GM21423 (cell line): Measurements from ENCODE around the gene NSD1.
"Not testable (repeated sequence)": the region's sequence is repeated elsewhere in the genome, so short reads cannot be mapped to it uniquely, and the experiment has no call there.

ENCODE experiments used
- ATAC-seq: cut with Tn5 transposase; IDR thresholded peaks from one replicate; pipeline ENCODE4 v1.9.1; 2021; ENCODE audit warnings: mild to moderate bottlenecking, moderate library complexity; ENCODE audit not compliant: unreplicated experiment

The NSD1 gene

DNA sequence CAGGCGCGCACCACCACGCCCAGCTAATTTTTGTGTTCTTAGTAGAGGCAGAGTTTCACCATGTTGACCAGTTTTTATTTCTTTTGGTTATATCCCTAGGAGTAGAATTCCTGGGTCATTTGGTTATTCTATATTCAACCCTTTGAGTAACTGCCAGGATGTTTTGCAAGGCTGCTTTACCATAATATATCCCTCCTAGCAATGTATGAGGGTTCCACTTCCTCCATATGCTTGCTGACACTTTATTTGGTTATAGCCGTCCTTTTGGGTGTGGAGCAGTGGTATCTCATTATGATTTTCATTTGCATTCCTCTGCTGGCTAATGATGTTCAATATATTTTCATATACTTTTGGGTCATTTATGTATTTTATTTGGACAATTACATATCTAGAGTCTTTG is 88.7 kb downstream of the NSD1 start:
- no peak for ATAC-seq

DNA sequence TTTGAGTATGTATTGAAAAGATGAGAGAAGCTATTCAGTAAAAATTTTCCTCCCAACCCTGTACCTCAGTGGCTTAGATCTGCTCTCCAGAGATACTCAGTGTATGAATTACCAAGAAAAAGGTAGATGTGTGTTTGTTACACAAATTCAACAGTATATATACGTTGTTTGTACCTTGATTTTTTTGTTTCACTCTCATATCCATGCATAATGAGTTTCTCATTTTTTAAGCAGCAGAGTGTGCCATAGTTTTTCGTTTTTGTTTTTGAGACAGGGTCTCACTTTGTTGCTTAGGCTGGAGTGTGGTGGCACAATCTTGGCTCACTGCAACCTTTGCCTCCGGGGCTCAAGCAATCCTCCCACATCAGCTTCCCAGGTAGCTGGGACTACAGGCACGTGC is 92.2 kb downstream of the NSD1 start:
- no peak for ATAC-seq

DNA sequence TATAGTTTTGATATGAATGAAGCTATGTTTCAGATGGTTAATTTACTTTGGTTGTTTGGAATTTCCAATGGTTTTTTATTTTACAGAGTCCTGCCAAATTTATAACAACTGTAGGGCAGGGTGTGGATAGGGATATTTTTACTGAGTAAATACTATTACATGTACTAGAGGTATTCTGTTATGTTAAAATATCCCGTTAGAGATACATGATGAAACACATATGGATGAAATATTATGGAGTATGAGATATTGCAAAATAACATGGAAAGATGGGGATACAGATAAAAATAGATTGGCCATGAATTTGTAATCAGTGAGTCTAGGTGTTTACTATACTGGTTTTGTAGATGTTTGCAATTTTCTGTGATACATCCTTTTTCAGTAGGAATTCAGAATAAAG is 93.3 kb downstream of the NSD1 start:
- ATAC-seq = no peak

DNA sequence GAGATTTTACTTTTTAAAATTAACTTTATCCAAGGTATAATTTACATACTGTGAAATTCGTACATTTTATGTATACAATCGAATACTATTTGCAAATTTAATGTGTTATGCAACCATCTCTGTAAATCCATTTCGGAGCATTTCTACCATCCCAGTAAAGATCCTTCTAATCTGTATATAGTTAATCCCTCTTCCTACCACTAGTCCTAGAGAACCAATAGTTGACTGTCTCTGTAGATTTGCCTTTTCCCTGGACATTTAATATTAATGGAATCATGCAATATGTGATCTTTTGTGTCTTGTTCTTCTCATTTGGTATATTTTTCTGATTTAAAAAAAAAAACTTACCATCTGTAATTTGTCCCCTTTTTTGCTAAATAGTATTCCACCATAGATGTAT is 95.2 kb downstream of the NSD1 start:
- no peak for ATAC-seq

DNA sequence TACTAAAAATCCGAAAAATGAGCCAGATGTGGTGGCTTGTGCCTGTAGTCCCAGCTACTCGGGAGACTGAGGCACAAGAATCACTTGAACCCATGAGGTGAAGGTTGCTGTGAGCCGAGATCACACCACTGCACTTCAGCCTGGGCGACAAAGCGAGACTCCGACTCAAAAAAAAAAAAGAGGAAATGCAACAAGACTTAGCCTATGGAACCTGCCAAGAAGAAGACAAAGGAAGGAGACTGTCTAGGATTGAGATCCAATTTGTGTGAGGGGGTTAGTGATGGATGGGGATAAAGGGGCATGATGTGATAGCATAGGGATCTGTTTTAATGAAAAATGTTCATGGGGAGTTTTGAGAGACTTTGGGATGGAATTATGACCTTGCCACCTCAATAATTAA is 97.1 kb downstream of the NSD1 start:
- ATAC-seq = no peak

DNA sequence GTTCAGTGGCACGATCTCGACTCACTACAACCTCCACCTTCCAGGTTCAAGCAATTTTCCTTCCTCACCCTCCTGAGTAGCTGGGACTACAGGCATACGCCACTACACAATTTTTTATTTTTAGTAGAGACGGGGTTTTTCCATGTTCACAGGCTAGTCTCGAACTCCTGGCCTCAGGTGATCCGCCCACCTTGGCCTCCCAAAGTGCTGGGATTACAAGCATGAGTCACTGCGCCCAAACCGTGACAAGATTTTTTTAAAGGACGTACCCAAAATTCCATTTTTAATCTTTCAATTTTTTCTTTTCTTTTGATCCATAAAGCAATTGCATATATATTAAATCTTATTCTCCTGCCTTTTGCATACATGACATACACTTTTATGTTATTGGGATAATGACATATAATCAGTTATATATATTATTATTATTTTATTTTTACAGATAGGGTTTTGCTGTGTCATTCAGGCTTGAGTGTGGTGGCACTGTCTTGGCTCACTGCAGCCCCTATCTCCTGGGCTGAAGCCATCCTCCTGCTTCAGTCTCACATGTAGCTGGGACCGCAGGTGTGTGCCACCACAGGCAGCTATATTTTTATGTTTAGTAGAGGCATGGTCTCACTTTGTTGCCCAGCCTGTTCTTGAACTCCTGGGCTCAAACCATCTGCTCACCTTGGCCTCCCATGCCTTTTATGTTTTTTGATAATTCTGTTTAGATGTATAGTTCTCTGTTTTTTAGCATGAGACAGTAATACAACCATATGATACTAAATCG is 98.1 kb downstream of the NSD1 start:
- no peak for ATAC-seq

DNA sequence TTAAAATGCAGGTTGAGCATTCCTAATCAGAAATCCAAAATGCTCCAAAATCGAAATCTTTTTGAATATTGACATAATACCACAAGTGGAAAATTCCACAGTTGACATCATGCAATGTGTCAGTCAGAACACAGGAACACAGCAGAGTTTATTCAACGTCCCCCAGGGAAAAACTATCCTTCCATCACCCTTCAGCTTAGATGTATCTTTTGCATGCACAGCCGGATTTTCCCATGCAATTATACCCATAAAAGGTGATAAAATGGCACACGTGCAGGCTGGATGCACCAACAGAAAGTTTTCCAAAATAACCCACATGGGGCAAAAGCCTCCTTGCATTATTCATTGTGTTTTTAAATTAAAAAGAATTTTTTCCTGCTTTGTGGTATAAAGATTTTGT is 98.8 kb downstream of the NSD1 start:
- no peak for ATAC-seq

DNA sequence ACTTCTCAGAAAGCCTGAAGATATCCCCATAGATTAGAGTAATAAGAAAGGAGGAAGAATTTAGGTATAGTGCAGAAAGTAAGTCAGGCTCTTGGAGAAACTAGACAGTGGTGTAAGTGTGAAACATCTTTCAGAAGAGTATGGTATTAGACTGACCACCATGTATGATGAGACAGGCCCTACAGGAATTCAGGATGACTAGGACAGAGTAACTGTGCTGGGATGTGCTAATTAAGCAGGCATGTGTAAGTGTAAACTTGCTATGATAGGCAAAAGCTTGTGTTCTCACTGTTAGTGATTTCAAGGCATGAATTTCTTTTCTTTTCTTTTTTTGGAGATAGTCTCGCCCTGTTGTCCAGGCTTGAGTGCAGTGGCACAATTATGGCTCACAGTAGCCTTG is 99.2 kb downstream of the NSD1 start:
- no peak for ATAC-seq

DNA sequence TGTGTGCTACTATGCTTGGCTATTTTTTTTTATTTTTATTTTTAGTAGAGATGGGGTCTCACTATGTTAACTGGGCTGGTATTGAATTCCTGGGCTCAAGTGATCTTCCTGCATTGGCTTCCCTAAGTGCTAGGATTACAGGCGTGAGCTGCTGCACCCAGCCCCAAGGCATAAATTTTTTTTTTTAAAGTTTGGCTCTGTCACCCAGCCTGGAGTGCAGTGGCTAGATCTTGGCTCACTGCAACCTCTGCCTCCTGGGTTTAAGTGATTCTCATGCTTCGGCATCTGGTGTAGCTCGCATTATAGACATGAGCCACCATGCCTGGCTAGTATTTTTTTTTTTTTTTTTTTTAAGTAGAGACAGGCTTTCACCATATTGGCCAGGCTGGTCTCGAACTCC is 99.6 kb downstream of the NSD1 start:
- no peak for ATAC-seq

DNA sequence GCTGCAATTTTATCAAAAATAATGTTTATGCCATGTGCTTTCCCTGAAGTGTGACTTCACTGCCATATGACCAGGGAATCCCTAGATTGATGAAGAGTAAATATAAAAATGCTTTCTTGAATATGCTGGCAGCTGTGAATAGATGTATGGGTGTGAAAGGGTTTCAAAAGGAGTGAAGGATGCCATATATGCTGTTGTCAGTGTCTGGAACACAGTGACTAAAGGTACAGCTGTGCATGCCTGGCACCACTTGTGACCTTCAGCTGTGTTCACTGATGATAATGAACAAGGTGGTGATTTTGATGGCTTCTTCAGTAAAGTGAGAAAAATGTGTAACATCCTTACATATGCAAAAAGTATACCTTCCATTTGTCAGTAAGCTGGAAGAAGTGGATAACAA is 100.2 kb downstream of the NSD1 start:
- no peak for ATAC-seq

DNA sequence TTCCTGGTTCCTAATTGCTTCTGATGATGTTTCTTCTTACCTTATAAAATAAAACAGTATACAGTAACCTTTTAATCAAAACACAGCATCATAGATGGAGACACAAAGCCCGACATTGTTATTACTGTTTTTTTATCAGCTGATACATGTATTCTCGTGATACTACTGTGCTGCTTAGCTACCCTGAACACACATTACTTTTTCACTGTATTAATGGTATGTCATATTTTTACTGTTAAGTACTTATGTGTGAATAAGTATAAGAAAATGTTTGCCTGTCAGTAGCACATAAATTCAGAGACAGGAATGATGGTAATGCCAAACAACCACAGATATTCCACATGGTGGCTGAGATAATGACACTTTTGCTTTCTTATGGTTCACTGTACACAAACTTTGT is 101.3 kb downstream of the NSD1 start:
- ATAC-seq = no peak

DNA sequence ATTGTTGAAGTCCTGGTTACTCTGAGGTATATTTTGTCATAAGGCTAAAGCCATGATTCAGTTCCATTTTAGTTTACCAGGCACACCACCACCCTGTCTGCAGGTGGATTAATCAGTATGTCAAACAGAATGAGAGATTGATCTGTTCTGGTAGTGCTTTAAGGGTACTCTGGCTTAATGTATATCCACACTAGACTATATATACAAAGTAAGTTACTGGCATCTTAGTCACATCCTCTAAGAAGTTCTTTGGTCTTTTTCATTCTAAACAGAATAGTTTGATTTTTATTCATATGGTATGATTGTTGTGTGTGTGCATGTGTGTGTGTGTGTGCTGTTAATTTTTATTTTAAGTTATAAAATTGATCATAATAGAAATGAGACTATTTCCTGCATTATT is 108.2 kb downstream of the NSD1 start:
- ATAC-seq = no peak

DNA sequence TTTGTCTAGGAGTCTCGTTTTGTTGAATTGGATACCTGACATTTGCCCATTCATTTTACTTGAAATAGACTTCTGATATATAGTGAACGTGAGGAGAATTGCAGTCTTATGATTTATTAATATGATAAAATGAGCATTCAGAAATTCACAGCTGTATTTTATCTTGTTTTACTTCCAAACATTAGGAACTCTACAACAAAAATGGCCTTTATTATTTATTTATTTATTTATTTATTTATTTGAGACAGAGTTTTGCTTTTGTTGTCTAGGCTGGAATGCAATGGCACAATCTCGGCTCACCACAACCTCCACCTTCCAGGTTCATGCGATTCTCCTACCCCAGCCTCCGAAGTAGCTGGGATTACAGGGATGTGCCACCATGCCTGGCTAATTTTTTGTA is 108.7 kb downstream of the NSD1 start:
- no peak for ATAC-seq

DNA sequence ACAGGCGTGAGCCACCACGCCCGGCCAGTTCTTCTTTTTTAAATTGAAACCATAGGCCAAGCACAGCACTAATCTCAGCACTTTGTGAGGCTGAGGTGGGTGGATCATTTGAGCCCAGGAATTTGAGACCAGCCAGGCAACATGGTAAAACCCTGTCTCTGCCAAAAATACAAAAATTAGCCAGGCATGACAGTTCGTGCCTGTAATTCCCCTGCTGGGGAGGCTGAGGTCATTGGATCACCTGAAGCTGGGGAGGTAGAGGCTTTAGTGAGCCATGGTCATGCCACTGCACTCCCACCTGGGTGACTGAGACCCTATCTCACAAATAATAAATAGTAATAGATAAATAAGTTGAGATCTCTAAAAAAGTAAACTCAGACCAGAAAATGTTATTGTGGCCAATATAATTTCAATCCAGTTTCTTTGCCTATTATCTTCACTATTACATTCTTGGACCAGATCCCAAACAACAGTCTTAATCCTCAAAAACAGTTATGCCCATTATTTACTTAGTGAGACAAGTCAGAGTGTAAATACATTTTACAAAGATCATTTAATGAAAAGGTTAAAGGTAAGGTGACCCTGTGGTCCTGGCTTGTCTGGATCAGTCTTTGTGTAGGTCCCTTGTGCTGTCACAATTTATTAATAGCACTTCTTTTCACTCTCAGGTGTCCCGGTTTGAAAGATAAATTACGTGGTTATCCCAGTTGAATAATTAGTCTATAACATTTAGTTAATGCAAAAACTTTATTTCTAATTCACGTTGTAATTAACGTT is 116.4 kb downstream of the NSD1 start:
- no peak for ATAC-seq

DNA sequence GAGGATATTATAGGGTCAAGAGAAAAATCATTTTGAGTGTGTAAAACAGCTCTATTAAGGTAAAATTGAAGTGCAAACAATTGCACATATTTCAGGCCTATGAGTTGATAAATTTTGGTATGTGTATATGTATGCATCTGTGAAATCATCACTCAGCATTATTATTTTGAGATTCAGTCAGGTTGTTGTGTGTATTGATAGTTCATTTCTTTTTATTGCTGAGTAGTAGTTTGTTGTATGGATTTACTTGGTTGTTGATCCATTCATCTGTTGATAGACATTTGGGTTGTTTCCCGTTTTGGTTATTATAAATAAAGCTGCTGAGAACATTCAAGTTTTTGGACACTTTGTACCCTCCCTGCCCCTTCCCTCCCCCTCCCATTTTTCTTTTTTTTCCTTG is 119.7 kb downstream of the NSD1 start:
- ATAC-seq = no peak

DNA sequence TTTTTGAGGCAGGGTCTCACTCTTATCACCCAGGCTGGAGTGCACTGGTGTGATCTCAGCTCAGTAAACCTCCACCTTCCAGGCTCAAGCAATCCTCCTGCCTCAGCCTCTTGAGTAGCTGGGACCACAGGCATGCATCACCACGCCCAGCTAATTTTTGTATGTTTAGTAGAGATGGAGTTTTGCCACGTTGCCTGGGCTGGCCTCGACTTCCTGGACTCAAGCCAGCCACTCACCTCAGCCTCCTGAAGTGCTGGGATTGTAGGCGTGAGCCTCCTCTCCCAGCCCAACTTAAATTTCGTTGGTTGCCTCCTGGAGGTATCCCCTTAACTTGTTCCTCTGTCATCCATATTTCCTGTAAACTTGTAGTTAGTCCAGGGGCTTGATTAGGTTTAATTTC is 122.7 kb downstream of the NSD1 start:
- ATAC-seq = no peak

DNA sequence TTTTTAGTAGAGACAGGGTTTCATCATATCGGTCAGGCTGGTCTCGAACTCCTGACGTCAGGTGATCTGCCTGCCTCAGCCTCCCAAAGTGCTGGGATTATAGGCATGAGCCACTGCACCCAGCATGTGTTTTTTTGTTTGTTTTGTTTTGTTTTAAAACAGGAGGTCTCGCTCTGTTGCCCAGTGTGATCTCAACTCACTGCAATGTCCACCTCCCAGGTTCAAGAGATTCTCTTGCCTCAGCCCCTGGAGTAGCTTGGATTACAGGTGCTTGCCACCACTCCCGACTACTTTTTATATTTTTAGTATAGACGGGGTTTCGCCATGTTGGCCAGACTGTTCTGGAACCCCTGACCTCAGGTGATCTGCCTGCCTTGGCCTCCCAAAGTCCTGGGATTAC is 125.1 kb downstream of the NSD1 start:
- ATAC-seq = not testable (repeated sequence)

DNA sequence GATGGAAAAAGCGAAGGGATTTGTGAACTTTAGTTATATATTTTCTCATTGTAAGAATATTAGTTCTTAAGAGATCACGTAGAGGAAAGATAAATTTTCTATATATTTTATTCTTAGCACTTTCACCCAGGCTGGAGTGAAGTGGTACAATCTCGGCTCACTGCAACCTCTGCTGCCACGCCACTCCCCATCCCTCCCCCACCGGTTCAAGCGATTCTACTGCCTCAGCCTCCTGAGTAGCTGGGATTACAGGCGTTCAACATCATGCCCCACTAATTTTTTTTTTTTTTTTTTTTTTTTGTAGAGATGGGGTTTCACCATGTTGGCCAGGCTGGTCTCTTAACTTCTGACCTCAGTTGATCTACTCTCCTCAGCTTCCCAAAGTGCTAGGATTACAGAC is 127.4 kb downstream of the NSD1 start:
- no peak for ATAC-seq

DNA sequence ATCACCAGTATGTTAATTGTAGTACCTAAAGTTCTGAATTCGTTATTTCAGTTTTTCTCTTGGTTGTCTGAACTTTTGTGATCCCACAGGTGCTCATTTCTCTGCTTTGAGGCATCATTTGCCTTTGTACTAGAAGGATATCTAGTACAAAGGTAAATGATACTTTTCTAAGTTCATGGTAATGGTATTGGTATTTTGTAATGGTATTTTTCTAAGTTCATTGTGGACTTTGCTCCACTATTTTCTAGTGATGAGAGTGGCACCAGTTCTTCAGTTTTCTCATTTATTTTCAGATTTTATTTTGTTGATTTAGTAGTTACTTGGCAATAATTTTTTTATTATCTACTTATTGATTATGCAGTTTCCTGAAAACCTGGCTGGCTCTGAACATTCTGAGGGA is 127.9 kb downstream of the NSD1 start:
- no peak for ATAC-seq

DNA sequence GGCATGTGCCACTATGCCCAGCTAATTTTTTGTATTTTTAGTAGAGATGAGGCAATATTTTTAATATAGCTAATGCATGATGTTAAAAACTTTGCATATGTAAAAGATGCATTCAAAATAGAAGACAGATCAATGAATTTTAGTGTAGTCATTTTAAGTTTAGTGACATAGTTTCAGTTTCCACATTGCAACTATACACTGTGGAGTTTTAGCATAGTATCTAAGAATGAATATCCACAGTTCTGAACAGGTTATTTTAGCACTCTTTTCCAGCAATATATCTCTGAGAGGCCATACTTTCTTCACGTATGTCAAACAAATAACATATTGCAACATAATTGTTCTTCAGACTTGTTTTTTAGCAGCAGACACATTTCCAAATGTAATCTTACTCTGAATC is 130.6 kb downstream of the NSD1 start:
- no peak for ATAC-seq

DNA sequence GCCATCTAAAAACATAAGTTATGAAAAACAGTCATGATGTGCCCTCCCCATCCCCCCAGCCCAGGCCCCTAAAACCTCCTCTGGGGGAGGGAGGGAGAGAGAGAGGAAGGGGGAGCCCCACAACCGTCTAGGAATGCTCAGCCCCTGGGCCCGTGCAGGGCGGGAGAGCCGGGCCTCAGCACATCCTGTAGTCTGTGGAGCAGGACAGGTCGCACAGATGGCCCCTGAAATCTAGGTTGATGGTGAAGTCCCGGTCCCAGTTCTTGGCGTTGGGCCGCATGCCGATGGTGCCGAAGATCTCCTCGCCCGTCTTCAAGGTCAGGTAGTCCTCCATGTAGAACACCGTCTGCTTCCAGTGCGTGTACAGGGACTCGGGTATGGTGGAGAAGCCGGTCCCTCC is 131.8 kb downstream of the NSD1 start:
- ATAC-seq = no peak

DNA sequence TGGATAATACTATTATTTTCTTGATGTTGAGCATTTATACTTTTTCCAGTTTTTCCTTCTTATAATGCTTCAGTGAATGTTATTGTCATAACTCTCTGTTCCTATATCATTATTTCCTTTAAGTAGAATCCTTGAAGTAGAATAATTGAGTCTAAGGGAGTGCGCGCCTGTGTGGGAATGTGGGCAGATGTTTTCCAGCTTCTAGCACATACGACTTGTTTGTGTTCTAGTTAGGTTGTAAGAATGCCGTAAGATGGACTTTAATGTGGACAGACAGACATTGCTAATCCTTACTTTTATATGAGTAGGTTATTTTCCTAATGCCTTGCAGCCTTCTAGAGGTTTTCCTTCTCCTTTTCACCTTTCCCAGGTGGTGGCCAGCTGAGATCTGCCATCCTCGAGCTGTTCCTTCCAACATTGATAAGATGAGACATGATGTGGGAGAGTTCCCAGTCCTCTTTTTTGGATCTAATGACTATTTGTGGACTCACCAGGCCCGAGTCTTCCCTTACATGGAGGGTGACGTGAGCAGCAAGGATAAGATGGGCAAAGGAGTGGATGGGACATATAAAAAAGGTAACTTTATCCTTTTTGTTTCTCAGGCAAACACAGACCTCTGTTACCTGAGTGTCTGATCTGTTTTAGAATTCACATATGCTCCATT is 135.8 kb downstream of the NSD1 start:
- no peak for ATAC-seq
